ENCODE measurements around the gene RNF222.

The RNF222 gene

DNA sequence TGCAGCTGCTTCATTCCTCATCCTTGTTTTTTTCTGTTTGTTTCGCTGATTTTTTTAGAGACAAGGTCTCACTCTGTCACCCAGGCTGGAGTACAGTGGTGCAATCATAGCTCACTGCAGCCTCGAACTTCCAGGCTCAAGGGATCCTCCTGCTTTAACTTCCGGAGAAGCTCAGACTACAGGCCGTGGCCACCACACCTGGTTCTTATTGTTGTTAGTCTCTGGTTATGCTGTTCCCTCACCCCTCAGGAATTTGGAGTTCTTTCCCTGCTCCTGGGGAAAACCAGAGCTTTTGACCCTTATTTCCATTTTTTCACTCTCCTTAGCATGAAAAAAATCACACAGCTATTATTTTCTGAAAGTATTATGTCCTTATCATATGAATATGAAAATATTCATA is 56.2 kb downstream of the RNF222 start:
- DNase-seq: no peak
